A549 treated with GW870086 at 1 μM for 4 hours (cell line): Measurements from ENCODE around the gene DCAF12L1. TPM values are rescaled to one million over a fixed set of nuclear protein-coding genes. Genes with fewer than 3 reads are reported as not detected.

Experiments
- total RNA-seq: library from RNA; stranded (reverse); fragments of 200-300 nt; extraction: Qiagen RNA extraction; gene quantifications from 5 replicates; pipeline ENCODE4 v1.2.3, GENCODE V29; 2022; ENCODE audit warnings: low read depth

DCAF12L1 gene
- not detected in 5 replicates for total RNA-seq

GRCh38 chrX:126552313-126553022 lies at the start of gene DCAF12L1:
DCAF12L1 (minus strand) TSS chrX:126552814; CDS start chrX:126552608, 206 bp downstream.

